Hematopoietic multipotent progenitor cell (in vitro differentiated cells): ENCODE measurements around the gene XRCC3. TPM values are rescaled to one million over a fixed set of nuclear protein-coding genes. Genes with fewer than 3 reads are reported as not detected.

Experiments
- DNase-seq, 3 donors: peaks; one replicate each; pipeline ENCODE4 v3.0.0-alpha.2; 2011 to 2015; ENCODE audit warnings: low read depth in 2 of 3, low spot score in 2 of 3
- total RNA-seq: library from RNA; depleted of rRNA; stranded (reverse); fragments of >200 nt; gene quantifications from one replicate; pipeline ENCODE4 v1.2.3, GENCODE V29; 2012

The XRCC3 gene
- total RNA-seq, 1 donor = 16.7 TPM

DNA sequence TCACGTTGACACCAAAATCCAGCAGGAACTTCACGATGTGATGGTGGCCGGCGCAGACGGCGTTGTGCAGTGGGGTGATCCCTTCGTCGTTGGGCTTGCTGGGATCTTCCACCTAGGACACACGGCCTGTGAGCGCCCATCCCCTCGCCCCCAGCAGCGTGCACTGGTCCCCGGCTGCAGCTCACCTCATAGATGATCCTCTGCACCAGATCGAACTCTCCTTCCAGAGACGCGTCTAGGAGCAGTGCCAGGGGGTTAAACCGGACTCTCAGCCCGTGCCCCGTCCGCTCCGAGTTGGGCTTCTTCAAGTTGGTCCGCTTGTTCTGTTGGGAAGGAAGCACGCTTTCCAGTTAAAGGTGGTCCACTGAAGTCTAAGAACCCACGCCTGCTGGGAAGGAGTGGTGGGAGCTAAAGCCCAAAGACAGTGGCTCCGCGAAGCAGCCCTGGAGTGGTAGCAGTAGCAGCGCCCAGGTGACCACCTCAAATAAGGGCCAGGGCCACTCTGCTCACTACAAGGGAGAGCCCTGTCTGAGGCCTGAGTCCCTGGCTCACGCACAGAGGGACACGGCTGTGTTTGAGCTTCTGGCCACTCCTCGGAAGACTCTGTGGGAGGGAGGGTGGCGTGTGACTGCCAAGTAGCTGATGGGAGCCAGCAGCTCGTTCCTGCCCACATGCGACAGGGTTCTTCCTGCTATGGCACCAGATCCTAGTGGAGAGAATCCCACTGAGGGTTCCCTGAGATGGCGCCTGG lies 23.6 kb upstream of the XRCC3 start:
- no peak for DNase-seq

DNA sequence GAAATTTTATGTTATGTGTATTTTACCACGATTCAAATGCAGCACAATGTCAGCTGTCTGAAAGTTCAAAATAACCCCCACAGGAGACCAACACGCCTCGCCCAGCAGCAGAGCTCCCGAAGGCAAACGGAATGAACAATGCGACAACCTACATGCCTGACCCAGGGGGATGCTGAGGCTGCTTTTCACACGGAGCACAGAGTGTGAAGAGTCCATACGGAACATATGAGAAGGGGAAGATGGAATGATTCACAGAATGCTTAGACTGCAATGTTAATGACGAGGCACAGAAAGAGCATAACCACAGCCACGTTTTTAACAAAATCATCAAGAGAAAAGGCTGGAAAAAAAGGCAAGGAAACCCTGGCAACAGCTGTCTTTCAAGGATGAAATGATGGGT lies 22.9 kb upstream of the XRCC3 start:
- DNase-seq = no peak

DNA sequence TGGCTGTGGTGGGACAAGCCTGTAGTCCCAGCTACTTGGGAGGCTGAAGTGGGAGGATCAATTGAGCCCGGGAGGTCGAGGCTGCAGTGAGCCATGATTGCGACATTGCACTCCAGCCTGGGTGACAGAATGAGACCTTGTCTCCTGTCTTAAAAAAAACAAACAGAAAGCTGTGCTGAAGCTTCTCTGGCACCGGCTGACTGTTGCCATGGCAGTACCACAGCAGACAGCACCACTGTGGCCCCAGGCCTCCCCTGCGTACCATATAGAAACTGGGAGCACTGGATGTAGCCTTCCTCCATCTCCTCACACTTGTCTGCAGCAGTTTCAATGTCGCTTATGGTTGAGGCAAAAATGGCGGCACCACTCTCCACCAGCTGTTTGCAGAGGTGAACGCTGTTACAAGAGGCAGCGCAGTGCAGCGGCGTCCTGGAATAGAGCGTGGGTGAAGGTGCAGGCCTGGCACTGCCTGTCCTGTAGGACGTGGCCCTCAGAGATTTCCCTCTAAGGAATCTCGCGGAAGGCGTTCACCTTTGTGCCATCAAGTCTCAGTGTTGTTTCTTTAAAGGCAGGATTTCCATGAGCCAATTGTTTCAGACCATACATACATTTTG lies 22.3 kb upstream of the XRCC3 start:
- DNase-seq = no peak

DNA sequence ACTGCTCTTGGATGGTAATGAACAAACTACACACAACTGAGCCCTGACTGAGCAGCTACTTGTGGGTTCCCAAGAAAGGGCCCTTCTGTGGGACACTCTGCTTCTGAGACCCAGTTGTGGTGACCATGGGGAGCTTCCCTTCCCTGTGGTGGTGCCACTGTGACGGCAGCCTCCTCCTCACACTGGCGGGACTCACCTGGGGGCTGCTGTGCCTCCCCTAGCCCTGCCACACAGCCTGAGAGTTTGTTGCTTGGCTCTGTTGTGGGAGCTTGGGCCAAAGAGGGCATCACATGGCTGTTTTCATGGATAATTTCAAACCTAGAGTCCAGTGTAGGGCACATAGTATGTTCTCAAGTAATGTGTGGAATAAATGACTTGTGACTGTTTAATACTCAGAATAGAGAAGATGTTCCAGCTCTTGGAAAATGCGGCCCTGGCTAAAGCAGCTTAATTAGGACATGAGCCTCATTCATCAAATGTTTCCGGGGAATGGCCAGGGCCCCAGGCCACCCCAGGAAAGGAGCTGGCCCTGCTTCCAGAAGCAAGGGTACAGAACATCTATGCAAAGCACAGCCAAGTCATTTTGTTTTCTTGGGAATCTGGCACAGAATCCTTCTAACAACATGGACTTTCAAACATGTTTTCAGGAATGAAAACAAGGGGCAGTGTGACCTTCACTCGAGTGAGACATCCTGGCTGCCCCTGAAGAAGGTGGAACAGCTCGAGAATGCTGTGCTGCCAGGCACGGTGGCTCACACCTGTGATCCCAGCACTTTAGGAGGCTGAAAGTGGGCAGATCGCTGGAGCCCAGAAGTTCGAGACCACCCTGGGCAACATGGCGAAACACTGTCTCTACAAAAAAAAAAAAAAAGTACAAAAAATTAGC lies 21.5 kb upstream of the XRCC3 start:
- DNase-seq = no peak

DNA sequence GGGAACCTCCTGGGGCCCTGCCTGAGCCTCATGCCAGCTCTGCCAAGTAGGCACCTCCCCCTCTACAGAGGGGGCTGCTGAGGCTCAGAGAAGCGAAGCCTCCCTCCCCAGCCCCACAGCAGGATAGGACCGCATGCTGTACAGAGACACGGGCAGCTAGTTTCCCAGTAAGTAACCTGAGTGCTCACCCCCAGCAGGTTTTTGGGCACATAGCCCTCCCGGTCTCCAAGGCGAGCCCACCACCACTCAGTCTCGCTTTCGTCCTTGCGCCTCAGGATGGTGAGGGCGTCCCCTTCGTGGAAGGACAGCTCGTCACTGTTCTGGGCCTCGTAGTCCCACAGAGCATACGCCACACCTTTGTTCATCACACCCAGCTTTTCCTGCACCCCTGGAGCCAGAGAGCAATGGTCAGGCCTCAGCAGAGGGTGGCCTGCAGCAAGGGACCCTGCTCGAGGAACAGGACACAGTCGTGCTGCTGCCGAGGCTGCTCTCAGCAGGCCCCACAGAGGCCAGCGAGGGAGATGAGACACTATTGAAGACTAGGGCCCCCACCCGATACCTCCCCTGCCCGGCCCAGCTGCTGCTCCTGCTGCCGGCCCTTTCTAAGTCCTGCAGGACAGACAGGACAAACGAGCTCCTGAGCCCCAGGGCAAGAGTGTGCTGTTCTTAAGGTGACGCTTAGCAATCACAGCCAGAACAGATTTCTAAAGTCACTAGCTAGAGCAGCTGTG lies 20.7 kb upstream of the XRCC3 start:
- DNase-seq = no peak

DNA sequence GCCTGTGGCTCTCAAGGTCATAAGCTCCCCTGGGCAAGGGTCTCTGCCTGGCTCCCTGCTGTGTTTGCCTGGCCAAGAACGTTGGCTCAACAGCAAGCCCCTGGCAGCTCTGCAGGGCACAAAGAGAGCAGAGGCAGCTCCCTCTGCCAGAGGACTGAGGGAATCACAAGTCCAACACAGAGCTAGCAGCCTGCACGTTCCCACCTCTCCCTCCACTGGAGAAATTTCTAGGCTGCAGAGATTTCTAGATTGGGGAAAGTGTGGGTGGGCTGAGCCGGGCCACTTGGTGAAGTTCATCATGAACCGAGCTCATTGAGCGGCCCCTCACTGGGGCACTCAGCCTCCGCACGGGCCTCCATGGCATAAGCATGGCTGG lies 20.2 kb upstream of the XRCC3 start:
- DNase-seq = no peak

DNA sequence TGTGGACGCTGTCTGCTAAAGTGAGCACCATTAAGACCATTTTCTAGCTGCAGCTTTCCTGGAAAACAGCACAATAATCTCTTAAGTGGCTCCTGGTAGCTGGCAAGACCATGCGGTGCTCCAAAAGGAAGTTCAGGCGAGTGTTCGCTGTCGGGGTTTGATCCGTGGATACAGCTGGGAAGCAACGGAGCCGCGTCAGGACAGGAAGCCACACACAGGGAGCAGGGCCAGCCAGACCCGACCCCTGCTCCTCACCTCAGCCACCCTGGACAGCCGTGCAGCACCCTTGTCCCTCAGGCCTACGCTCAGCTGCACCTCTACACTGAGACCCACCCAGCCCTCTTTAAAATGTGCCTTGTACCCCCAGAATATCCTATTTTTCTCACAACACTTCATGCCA lies 19.8 kb upstream of the XRCC3 start:
- DNase-seq = no peak

DNA sequence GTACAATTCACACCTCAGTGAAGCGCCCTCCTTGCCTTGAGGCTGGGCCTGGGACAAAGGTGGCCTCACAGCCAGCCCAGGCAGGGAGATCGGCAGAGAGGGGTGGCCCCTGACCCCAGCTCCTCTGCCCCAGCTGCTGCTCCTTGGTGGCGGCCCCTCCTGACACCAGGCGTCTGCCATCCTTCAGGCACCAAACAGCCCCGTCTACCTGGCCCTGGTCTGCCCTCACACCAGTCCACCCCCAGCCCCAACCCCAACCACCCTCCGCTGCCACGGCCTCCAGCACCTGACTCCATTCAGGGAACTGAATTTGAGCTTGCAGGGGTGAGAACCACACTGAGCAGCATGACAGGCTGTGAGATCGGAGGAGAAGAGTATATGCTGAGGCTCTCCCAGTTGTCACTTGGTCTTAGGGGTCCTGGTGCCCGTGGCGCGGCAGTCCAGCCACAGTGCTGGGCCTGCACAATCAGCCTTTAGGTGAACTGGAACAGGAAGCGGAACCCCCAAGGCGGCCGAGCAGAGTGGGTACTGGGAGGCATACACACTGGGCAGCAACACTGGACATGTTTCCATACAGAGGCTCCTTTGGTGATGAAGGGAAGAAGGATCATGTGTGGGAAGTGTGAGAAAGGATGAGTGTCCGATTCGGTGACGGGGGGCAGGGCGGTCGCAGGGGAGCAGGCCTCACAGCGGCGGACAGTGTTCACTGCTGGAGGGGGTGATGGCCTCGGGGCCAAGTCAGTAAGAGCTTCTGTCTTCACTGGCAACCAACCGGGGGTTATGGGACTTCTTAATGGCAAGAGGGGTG lies 19.0 kb upstream of the XRCC3 start:
- no peak for DNase-seq

DNA sequence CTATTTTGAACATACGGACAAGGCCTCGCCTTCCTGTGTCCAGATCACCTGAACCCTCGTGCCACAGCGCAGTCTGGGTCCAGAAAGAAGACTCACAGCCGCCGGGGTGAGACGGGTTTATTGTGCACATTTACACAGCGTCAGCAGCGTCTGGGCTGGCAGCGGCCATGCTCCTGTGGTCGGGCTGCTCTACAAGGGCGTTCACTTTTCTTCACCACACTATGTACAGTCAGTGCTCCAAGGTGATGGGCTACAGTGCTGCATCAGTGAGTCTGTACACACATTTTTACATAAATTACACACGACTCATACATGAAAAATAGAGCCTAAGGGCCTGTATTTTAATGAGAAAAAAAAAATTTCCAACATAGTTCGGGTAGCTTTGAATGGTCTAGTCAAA lies 18.4 kb upstream of the XRCC3 start:
- DNase-seq = no peak

DNA sequence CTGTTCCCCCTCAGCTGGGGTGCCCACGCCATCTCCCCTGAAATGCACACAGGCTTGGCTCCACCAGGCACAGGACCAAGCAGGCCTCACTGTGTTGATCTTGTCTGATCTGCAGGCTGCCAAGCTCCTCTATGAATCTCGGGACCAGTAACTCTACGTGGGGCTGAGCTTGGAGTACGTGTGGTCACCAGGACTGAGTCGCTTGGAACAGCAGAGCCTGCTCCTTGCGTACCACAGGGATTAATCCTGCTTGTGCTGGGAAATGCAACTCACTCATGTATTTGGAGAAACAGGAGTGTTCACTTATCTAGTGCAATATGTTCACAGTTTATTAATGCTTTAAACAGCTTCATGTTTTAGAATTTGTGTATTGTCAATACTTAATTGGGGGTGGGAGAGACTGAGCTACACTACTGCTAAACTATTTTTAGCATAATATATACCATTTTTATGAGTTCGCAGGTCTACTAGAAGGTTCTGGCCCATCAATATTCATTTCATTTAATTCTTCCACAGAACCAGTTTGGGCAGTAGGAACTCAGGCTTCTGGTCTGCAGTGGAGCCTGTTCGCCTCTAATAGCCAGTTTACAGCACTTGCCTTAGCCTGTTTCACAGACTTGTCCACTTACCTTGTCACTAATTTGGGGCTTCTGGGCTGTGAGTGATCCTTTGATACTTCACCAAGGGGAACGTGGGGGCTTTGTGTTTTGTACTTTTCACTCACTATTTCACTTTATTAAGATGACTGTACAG lies 17.8 kb upstream of the XRCC3 start:
- no peak for DNase-seq

DNA sequence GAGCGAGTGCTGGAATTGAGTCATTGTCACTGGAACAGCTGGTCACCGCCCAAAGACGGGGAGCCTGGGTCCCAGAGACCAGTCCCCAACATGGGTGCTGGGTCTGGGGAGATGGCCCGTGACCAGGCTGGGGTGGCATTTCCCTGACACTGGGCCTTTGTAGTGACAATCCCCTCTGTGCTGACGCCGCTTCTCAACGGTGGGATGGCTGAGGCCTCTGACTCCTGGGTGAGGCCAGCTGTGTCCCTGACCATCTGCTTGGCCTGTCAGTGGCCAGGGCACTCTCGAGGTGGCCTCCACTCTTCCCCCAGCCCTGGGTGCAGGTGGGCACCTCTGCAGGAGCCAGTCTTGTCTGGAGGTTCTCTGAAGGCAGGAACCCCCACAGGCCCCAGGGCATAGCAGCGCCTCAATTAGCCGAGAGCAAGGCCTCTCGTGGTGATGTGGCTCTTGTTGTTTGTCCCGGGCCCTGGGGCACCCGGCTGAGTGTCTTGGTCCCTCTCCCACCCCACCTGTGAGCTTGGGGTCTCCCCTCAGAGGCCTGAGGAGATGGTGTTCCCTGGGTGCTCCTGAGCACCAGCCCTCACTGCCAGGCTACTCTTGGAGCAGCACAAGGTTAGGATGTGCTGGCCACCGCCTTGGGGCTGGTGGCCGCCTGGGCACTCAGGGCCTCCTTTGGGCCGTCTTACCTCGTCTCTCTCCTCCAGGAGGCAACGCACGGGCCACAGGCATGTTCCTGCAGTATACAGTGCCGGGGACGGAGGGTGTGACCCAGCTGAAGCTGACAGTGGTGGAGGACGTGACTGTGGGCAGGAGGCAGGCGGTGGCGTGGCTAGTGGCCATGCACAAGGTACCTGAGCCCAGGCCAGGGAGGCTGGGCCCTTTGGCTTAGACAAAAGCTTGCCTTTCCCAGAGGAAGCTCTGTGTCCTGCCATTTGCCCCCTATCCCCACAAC lies 16.9 kb upstream of the XRCC3 start:
- no peak for DNase-seq

DNA sequence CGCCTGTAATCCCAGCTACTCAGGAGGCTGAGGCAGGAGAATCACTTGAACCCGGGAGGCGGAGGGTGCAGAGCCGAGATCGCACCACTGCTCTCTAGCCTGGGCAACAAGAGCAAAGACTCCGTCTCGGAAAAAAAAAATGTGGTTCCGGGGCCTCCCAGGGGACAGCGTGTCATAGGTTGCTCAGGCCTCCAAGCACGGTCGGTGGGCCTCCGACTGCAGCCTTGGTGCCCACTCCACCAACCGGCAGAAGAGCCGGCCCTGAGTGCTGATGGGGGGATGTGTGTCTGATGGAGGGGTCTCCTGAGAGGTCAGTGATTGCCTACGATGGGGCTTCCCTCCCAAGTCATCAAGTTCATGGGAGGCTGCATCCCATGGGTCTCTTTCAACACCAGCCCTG lies 16.2 kb upstream of the XRCC3 start:
- DNase-seq = no peak

DNA sequence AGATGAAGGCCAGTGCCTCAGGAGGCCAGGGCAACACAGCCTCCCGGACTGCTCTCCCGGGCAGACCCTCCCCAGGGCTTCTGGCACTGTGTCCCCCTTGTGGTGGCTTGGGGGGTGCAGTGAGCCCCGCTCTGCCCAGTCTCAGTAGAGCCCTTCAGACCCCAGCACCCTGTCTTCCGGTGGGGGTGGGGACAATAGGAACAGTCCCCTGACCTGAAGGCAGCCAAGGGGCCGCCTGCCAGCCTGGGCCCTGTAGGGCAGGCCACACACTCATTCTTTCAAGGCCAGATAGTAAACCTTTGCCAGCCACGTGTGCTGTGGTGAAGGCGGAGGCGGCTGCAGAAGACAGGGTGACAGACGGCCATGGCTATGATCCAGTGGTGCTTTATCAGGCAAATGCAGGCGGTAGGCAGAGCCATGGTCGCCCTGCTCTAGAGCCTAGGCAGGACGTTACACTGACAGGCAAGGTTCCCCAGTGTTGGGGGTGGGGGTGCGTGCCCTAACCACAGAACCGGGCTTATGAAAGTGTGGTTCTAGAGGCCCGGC lies 15.3 kb upstream of the XRCC3 start:
- peak in 2 of 3 donors; percentile 80 to 90 for DNase-seq

DNA sequence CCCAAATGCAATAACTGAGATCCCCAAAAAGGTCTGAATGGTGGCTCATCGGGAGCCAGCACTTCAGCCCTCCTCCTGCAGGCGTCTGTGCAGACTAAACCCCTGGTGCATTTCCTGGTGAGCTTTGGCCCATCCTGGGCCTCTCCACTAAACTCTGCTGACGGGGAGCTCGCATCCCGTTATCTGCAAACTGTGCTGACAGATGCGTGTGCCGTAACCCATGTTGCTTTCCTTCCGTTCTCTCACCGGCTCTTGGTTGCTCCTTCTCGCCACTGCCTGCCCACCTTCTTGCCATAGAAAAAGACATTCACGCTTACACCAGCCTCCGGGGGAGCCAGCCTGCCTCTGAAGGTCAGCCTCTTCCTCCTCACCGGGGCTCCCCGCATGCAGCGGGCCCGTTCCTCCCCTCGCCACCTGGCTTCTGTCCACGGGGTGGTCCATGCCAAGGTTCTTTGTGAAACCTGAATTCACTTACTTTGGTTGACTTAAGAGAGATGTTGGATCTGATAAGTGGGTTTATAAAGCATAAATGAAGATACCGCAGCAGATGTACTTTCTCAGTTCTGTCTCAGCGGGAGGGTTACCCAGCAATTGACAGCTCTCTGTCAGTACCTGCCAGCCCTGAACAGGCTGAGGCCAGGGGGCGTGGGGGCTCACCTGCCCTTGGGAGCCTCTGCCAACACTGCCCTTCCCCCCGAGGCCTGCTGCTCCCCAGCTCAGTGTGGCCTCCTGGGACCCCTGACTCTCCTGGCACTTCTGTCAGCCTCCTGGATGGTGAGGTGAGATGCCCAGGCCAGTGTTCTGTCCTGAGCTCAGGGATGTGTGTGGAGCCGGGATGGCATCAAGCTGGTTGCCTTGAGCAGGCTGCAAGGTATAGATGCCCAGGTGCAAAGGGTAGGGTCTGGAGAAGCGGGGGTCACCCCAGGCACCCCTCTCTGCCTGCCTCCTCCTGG lies 14.5 kb upstream of the XRCC3 start:
- peak in 1 of 3 donors; percentile 29 for DNase-seq

DNA sequence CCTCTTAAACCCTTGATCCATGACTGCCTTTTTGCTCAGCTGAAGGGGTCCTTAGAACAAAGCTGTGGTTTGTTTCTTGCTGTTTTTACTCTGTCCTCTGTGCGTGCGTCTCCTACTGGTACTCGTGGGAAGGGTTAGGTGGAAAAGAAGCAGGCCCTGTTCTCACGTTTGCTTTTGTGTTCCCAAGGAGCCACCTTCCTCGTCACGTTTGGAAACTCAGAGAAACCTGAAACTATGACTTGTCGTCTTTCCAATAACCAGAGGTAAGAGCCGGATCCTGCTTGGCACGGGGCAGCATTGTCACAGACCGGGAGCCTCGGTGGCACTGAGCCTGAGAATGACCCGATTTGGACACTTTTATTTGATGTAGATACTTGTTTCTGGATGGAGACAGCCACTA lies 13.5 kb upstream of the XRCC3 start:
- DNase-seq = no peak

DNA sequence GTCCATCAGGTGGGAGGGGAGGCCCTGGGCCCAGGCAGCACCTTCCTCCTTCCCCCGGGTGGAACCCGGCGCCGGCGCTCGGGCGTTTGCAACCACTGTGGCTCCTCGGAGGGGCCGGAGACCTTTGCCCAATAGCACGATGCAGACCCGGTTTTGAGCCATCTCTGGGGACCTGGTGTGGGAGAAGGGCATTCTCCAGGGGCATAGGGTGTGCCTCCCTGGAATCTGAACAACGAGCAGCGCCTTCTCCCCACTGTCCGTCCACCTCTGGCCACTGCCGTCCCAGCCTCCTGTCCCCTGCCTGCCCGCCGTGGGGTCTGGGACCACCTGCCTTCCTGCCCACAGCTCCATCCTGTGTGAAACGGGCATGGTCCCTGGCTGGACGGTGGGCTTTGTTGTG lies 12.9 kb upstream of the XRCC3 start:
- DNase-seq = no peak
